ENCODE data around the gene SLIT3.

GRCh38 chr5:168830833-168831232 is 470.1 kb downstream of the SLIT3 start:
- TF ChIP-seq CTCF (IDR thresholded peaks at IDR 0.05) = no peak
- no peak for TF ChIP-seq POLR2A (IDR thresholded peaks at IDR 0.05)
- TF ChIP-seq POLR2AphosphoS5 (IDR thresholded peaks at IDR 0.05) = no peak

Measured in breast epithelium (tissue), 3 donors.